GM12878 (cell line): ENCODE measurements around the gene ARHGAP27. TPM values are rescaled to one million over a fixed set of nuclear protein-coding genes. Genes with fewer than 3 reads are reported as not detected.

Experiments used
- ATAC-seq: fragments of 200-7000 bp; cut with Tn5 transposase; 3 replicates; pipeline ENCODE4 v1.9.1; 2020; ENCODE audit warnings: mild to moderate bottlenecking, moderate library complexity
- BruUV-seq: library from RNA; stranded (reverse); fragments of 400-500 nt; replicated peaks from 2 replicates; lab custom pipeline; 2021; lab: Mats Ljungman, UMichigan
- CTCF ChIA-PET: fragments of 300-600 bp; sonication (Branson Sonifier 250); formaldehyde crosslinking; extraction: SDS; loops from one replicate; lab custom pipeline; 2021; ENCODE audit warnings: inconsistent platforms; lab: Yijun Ruan, JAX
- POLR2A ChIA-PET: fragments of 350-600 bp; formaldehyde crosslinking; extraction: SDS; loops from one replicate; lab custom pipeline; 2021; ENCODE audit warnings: inconsistent platforms; lab: Charles Lee
- RAD21 ChIA-PET: fragments of 300-600 bp; sonication (Branson Sonifier 250); formaldehyde crosslinking; loops from one replicate; lab custom pipeline; 2023; ENCODE audit warnings: antibody characterized with exemption; ENCODE audit not compliant: unreplicated experiment; lab: Charles Lee
- SMC1A ChIA-PET: fragments of 300-600 bp; sonication (Branson Sonifier 250); formaldehyde crosslinking; loops from one replicate; lab custom pipeline; 2023; ENCODE audit not compliant: unreplicated experiment, uncharacterized antibody; lab: Charles Lee
- DNase-seq: peaks from one replicate; pipeline ENCODE4 v3.0.0-alpha.2; 2011; ENCODE audit warnings: low read depth, low spot score
- FAIRE-seq: peaks from 3 replicates; lab custom pipeline; 2011; peaks lifted over from hg19 to GRCh38; lab: Jason Lieb, UNC
- H2AFZ ChIP-seq: 2 replicates; pipeline ENCODE4 v1.6.0; 2011; ENCODE audit warnings: low read depth, low read length, control low read depth; ENCODE audit not compliant: control insufficient read depth
- H3K27ac ChIP-seq: 2 replicates; pipeline ENCODE4 v1.5.1; 2011; ENCODE audit warnings: control low read depth; ENCODE audit not compliant: control insufficient read depth, insufficient read depth
- H3K27me3 ChIP-seq, 2 experiments: replicated peaks in 1 of 2; 2 replicates each; pipeline versions ENCODE4 v1.6.0 to v1.6.1; 2011; ENCODE audit warnings: low read length in 1 of 2; ENCODE audit not compliant: control insufficient read depth in 2 of 2, insufficient read depth in 2 of 2
- H3K36me3 ChIP-seq, 2 experiments: 2 replicates each; pipeline ENCODE4 v1.5.1; 2011; ENCODE audit warnings: low read length in 1 of 2; ENCODE audit not compliant: control insufficient read depth in 2 of 2, insufficient read depth in 2 of 2
- H3K4me1 ChIP-seq: 2 replicates; pipeline ENCODE4 v1.6.1; 2011; ENCODE audit warnings: mild to moderate bottlenecking, low read length, moderate library complexity, mixed read lengths; ENCODE audit not compliant: control insufficient read depth, insufficient read depth
- H3K4me2 ChIP-seq: 2 replicates; pipeline ENCODE4 v1.6.0; 2011; ENCODE audit warnings: control low read depth; ENCODE audit not compliant: control insufficient read depth, insufficient read depth
- H3K4me3 ChIP-seq: fragments of 200-600 bp; sonication (generic); 2 replicates; pipeline ENCODE4 v1.5.1; 2016
- H3K79me2 ChIP-seq: 2 replicates; pipeline ENCODE4 v1.6.0; 2011; ENCODE audit warnings: low read length; ENCODE audit not compliant: control insufficient read depth, insufficient read depth
- H3K9ac ChIP-seq: 2 replicates; pipeline ENCODE4 v1.8.0; 2011; ENCODE audit warnings: low read length, control low read depth, mixed read lengths; ENCODE audit not compliant: control insufficient read depth, insufficient read depth
- H3K9me3 ChIP-seq: replicated peaks from 3 replicates; pipeline ENCODE4 v1.5.1; 2011; ENCODE audit warnings: mild to moderate bottlenecking, low read length; ENCODE audit not compliant: control insufficient read depth, insufficient read depth
- H4K20me1 ChIP-seq: 2 replicates; pipeline ENCODE4 v1.6.0; 2011; ENCODE audit not compliant: control insufficient read depth, insufficient read depth
- CHD2 ChIP-seq: IDR thresholded peaks from 2 replicates; pipeline ENCODE4 v1.6.1; 2011; ENCODE audit warnings: low read depth, low read length, improper control_type of control experiment, borderline replicate concordance
- MTA3 ChIP-seq: IDR thresholded peaks from 2 replicates; pipeline ENCODE4 v1.6.1; 2012; ENCODE audit warnings: low read length, inconsistent platforms, borderline replicate concordance
- NBN ChIP-seq: fragments of 450-650 bp; IDR thresholded peaks from 2 replicates; pipeline ENCODE4 v1.6.1; 2016
- SP1 ChIP-seq: IDR thresholded peaks from one replicate; pipeline ENCODE4 v1.6.1; 2011; ENCODE audit warnings: low read depth, low read length
- TAF1 ChIP-seq: IDR thresholded peaks from 2 replicates; pipeline ENCODE4 v1.6.1; 2011; ENCODE audit warnings: mild to moderate bottlenecking, low read depth, low read length, borderline replicate concordance
- ZBTB33 ChIP-seq: fragments of 450-650 bp; IDR thresholded peaks from 2 replicates; pipeline ENCODE4 v1.6.1; 2017; ENCODE audit warnings: mild to moderate bottlenecking
- WGBS: methylation state at CpG from one replicate; pipeline ENCODE4 v1.1.6; 2016; ENCODE audit warnings: low lambda C conversion rate; ENCODE audit not compliant: insufficient replicate concordance, insufficient coverage; ENCODE audit errors: missing lambda C conversion rate; 5-methylcytosine and 5-hydroxymethylcytosine counted together
- in situ Hi-C: fragments of 300-500 bp; cut with MboI; formaldehyde crosslinking; loops from 9 replicates; pipeline ENCODE4 v1.14.3; 2018; ENCODE audit warnings: mixed read lengths
- intact Hi-C: fragments of 100-400 bp; cut with micrococcal nuclease; formaldehyde crosslinking; loops from one replicate; pipeline ENCODE4 v1.14.2; 2022; ENCODE audit not compliant: unreplicated experiment
- polyA plus RNA-seq, 11 experiments: library from polyadenylated mRNA; depleted of rRNA in 4 of 11; unstranded in 6 of 11; stranded (reverse) in 5 of 11; fragments of >200 nt; fragmentation: Nextera tagmentation in 4 of 11; fragmentation: Illumina TruSeq in 1 of 11; extraction: Ambion mirVana in 4 of 11; extraction: Trizol in 1 of 11; gene quantifications; 1 replicate in 1 of 11; 2 replicates in 10 of 11; pipeline versions ENCODE4 v1.2.1 to v1.2.3, GENCODE V29; 2011 to 2016; ENCODE audit warnings: inconsistent platforms in 2 of 11, missing spikeins in 2 of 11, low read depth in 1 of 11
- total RNA-seq, 4 experiments: library from RNA; depleted of rRNA in 3 of 4; stranded (reverse); fragments of >200 nt in 3 of 4; fragmentation: Illumina TruSeq in 1 of 4; extraction: Trizol in 1 of 4; gene quantifications; 2 replicates each; pipeline versions ENCODE4 v1.2.1 to v1.2.3, GENCODE V29; 2013 to 2021
- TF ChIP-seq, protein P1 (sequence below): fragments of 450-650 bp; IDR thresholded peaks from 2 replicates; pipeline ENCODE4 v1.6.1; 2016; ENCODE audit warnings: mild to moderate bottlenecking

Gene ARHGAP27
- total and polyA plus RNA-seq, 10 of the 15 experiments (the other 5 are each of a cell fraction or from before 2014, with no cell fraction given): 0.64 to 45.7 (median 17.7) TPM

- Histone ChIP-seq H3K27ac (no peak overlapping the region), H3K4me3 (no peak overlapping the region), H3K79me2 (no peaks in the 10 kb centered on the region), H3K4me1 (no peaks in the 10 kb centered on the region), H3K9me3 (no peaks in the 10 kb centered on the region), H3K4me2 (no peak overlapping the region), H3K27me3 (no peaks in the 10 kb centered on the region), H3K9ac (no peak overlapping the region), H4K20me1 (0 out of 2 replicates have a peak, but pooled peaks cover 2% of the 10 kb centered on the region), H2AFZ (no peak overlapping the region), H3K36me3 (peaks cover 12 to 18% of the 10 kb centered on the region in 2 experiments)
- TF ChIP-seq MTA3: no peak
- TF ChIP-seq NBN: no peak
- no peak for TF ChIP-seq ZBTB33
- TF ChIP-seq CHD2: no peak
- no peak for TF ChIP-seq SP1
- TF ChIP-seq, protein P1, sequence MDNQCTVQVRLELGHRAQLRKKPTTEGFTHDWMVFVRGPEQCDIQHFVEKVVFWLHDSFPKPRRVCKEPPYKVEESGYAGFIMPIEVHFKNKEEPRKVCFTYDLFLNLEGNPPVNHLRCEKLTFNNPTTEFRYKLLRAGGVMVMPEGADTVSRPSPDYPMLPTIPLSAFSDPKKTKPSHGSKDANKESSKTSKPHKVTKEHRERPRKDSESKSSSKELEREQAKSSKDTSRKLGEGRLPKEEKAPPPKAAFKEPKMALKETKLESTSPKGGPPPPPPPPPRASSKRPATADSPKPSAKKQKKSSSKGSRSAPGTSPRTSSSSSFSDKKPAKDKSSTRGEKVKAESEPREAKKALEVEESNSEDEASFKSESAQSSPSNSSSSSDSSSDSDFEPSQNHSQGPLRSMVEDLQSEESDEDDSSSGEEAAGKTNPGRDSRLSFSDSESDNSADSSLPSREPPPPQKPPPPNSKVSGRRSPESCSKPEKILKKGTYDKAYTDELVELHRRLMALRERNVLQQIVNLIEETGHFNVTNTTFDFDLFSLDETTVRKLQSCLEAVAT: no peak
- TF ChIP-seq TAF1: no peak
- ChIA-PET SMC1A (interaction anchor here (1.0 to 2.2 kb wide), 4 partner anchors 11 to 196 kb away, joined by 3 to 6 read pairs (median 4); no protein-coding TSS in a partner anchor), RAD21 (interaction anchor here (2.0 kb wide), 1 partner anchor 29 kb away, joined by 6 read pairs; no protein-coding TSS in a partner anchor), CTCF (interaction anchor here (0.7 to 5.0 kb wide), 10 partner anchors 10 to 435 kb away, joined by 3 to 40 read pairs (median 5); no protein-coding TSS in a partner anchor), POLR2A (interaction anchor here (1.0 to 1.1 kb wide), 2 partner anchors 10 to 12 kb away, joined by 3 to 4 read pairs; no protein-coding TSS in a partner anchor)
- DNase-seq (no peak), FAIRE-seq (no peak), ATAC-seq (no peak)
- intact Hi-C loops (no loop called here), in situ Hi-C loops (no loop called here)
- BruUV-seq: no TSS peak
- 96% methylated on average over 49 of the region's 50 CpGs for WGBS
These were observed 36.0 kb downstream of the ARHGAP27 start for GRCh38 chr17:45396496-45397205.
